Measurements from ENCODE around the gene GFI1B. TPM values are rescaled to one million over a fixed set of nuclear protein-coding genes. Genes with fewer than 3 reads are reported as not detected.

GFI1B gene
- total and polyA plus RNA-seq, 2 of the 13 experiments (the other 11 are each of a cell fraction or from before 2014, with no cell fraction given) = 0.15 to 0.51 TPM

- no peak overlapping the region for H3K4me2 ChIP-seq (ENCODE audit: low read depth, low read length)
- ATAC-seq (no peak), FAIRE-seq (no peak), DNase-seq (ENCODE audit: low spot score) (no peak)
- TF ChIP-seq FOXJ3 (CRISPR knock-in tag; IDR thresholded peaks at IDR 0.05; ENCODE audit: borderline replicate concordance) (no peak), ZFP36L2 (CRISPR knock-in tag; IDR thresholded peaks at IDR 0.05) (no peak), ZNF562 (CRISPR knock-in tag; IDR thresholded peaks at IDR 0.05; ENCODE audit: borderline replicate concordance) (no peak), SSRP1 (CRISPR knock-in tag; IDR thresholded peaks at IDR 0.05) (no peak), ZBTB1 (CRISPR knock-in tag; IDR thresholded peaks at IDR 0.05; ENCODE audit: borderline replicate concordance) (no peak), RNF219 (CRISPR knock-in tag; IDR thresholded peaks at IDR 0.05) (no peak), KDM5A (IDR thresholded peaks at IDR 0.05; ENCODE audit: borderline replicate concordance, low read length) (no peak), POLR2G (IDR thresholded peaks at IDR 0.05; ENCODE audit: low read depth, low read length) (no peak), ZNF124 (CRISPR knock-in tag; IDR thresholded peaks at IDR 0.05) (no peak), NFATC3 (CRISPR knock-in tag; IDR thresholded peaks at IDR 0.05) (no peak), KDM3A (CRISPR knock-in tag; IDR thresholded peaks at IDR 0.05; ENCODE audit: low read depth) (no peak), ZNF569 (CRISPR knock-in tag; IDR thresholded peaks at IDR 0.05; ENCODE audit: borderline replicate concordance) (no peak), RBM39 (IDR thresholded peaks at IDR 0.05; ENCODE audit: low read depth, low read length, poor library complexity, severe bottlenecking) (no peak), EP300 (IDR thresholded peaks at IDR 0.05; ENCODE audit: low read depth in 2 of 2, low read length in 2 of 2) (no peak), EP300 (CRISPR knock-in tag; IDR thresholded peaks at IDR 0.05; ENCODE audit: borderline replicate concordance) (no peak), CCAR2 (optimal IDR thresholded peaks at IDR 0.05; ENCODE audit: low read depth, low read length) (no peak), RBM22 (optimal IDR thresholded peaks at IDR 0.05; ENCODE audit: low read length) (no peak), BORCS8-MEF2B (CRISPR knock-in tag; IDR thresholded peaks at IDR 0.05) (no peak), ZSCAN9 (CRISPR knock-in tag; IDR thresholded peaks at IDR 0.05; ENCODE audit: borderline replicate concordance) (no peak), KAT2B (IDR thresholded peaks at IDR 0.05; ENCODE audit: borderline replicate concordance, low read depth, low read length) (no peak), ZFY (CRISPR knock-in tag; IDR thresholded peaks at IDR 0.05) (no peak)
- intact Hi-C loops (cut with micrococcal nuclease; ENCODE audit: unreplicated experiment) (loop anchor here (10.0 kb wide), 1 partner anchor 162 kb away; no protein-coding TSS in a partner anchor), in situ Hi-C loops (cut with HindIII; ENCODE audit: extremely low pct_ligation_motif_present, low pct_unique_long_range_greater_than_20kb) (no loop called here)
- WGBS (ENCODE audit: low lambda C conversion rate) = 58% methylated on average over 3 of the region's 3 CpGs
- no peaks in the 10 kb centered on the region for H3K79me2 ChIP-seq (ENCODE audit: insufficient read depth, low read length)
- CTCF ChIA-PET (ENCODE audit: low intra/inter-chr PET ratio, low total read pairs) = interaction anchor here (4.5 kb wide), 1 partner anchor 46 kb away, joined by 50 read pairs; no protein-coding TSS in a partner anchor
- no peak overlapping the region for H3K9ac ChIP-seq (ENCODE audit: insufficient read depth, low read depth, low read length)
- no peak overlapping the region for H3K4me3 ChIP-seq (replicated peaks in 1 of 3; ENCODE audit: insufficient read depth in 1 of 3, low read depth in 2 of 3, low read length in 3 of 3)
- H3K9me3 ChIP-seq (ENCODE audit: low read length) = no peaks in the 10 kb centered on the region
- H3K27ac ChIP-seq (ENCODE audit: extremely low read length, insufficient read depth, low read length) = no peak overlapping the region
- no peak overlapping the region for H2AFZ ChIP-seq (ENCODE audit: low read length)
- no peaks in the 10 kb centered on the region for H4K20me1 ChIP-seq (ENCODE audit: insufficient read depth, low read length)
- no peaks in the 10 kb centered on the region for H3K36me3 ChIP-seq (replicated peaks in 1 of 2; ENCODE audit: control insufficient read depth in 1 of 2, insufficient read depth in 2 of 2, low read length in 2 of 2)
- POLR2A ChIA-PET = no interaction called here
- peaks cover 0 to 19% of the 10 kb centered on the region in 2 experiments; a peak in 4 of 5 replicates for H3K27me3 ChIP-seq (ENCODE audit: control insufficient read depth in 1 of 2, insufficient read depth in 2 of 2, low read length in 2 of 2)
- H3K4me1 ChIP-seq (ENCODE audit: insufficient read depth, low read length) = peaks cover 34% of the 10 kb centered on the region
- no TSS peak for BruUV-seq (replicated peaks)
These were observed 1.9 kb upstream of the GFI1B start for GRCh38 chr9:132976571-132976970.

Data from HepG2 (cell line).